H1 (cell line): ENCODE results near the gene TRAF3. TPM values are rescaled to one million over a fixed set of nuclear protein-coding genes. Genes with fewer than 3 reads are reported as not detected.

Source experiments
- CREB1 ChIP-seq: IDR thresholded peaks from 2 replicates; pipeline ENCODE4 v1.6.1; 2012; ENCODE audit warnings: inconsistent platforms
- CTBP2 ChIP-seq: IDR thresholded peaks from 2 replicates; pipeline ENCODE4 v1.7.0; 2011; ENCODE audit warnings: borderline replicate concordance, mild to moderate bottlenecking, moderate library complexity, mixed read lengths, low read length; ENCODE audit not compliant: insufficient read depth, insufficient read length
- FOSL1 ChIP-seq: IDR thresholded peaks from 2 replicates; pipeline ENCODE4 v1.6.1; 2011; ENCODE audit warnings: mild to moderate bottlenecking, low read depth, low read length, moderate library complexity; ENCODE audit not compliant: insufficient read depth
- JUND ChIP-seq: IDR thresholded peaks from 2 replicates; pipeline ENCODE4 v1.6.1; 2011; ENCODE audit warnings: mild to moderate bottlenecking, improper control_type of control experiment, low read length
- RFX5 ChIP-seq: IDR thresholded peaks from 2 replicates; pipeline ENCODE4 v1.6.1; 2011; ENCODE audit warnings: low read depth, low read length, improper control_type of control experiment, borderline replicate concordance
- SP4 ChIP-seq: IDR thresholded peaks from 2 replicates; pipeline ENCODE4 v1.6.1; 2012; ENCODE audit warnings: low read length, inconsistent platforms
- SUZ12 ChIP-seq: fragments of 200-600 bp; sonication (generic); IDR thresholded peaks from 2 replicates; pipeline ENCODE4 v1.6.1; 2012; ENCODE audit warnings: mild to moderate bottlenecking, inconsistent platforms, low read length, moderate library complexity, mixed read lengths
- polyA plus RNA-seq, 7 experiments: library from polyadenylated mRNA; depleted of rRNA in 3 of 7; stranded (reverse) in 5 of 7; unstranded in 2 of 7; fragments of >200 nt in 5 of 7; fragments of 200-250 nt in 2 of 7; gene quantifications; 1 replicate in 5 of 7; 2 replicates in 1 of 7; 4 replicates in 1 of 7; pipeline versions ENCODE4 v1.2.1 to v1.2.3, GENCODE V29; 2011 to 2013; ENCODE audit warnings: missing spikeins in 2 of 7, mixed read lengths in 2 of 7
- total RNA-seq: library from RNA; stranded (reverse); fragmentation: NEBNext Ultra II Directional; extraction: Animal tissue kit (Norgen Biotek cat#: 25700); gene quantifications from 2 replicates; pipeline ENCODE4 v1.2.1, GENCODE V29; 2021

The TRAF3 gene
- total and polyA plus RNA-seq, 2 of the 8 experiments (the other 6 are each of a cell fraction or from before 2014, with no cell fraction given) = 5.8 to 12.1 TPM

DNA sequence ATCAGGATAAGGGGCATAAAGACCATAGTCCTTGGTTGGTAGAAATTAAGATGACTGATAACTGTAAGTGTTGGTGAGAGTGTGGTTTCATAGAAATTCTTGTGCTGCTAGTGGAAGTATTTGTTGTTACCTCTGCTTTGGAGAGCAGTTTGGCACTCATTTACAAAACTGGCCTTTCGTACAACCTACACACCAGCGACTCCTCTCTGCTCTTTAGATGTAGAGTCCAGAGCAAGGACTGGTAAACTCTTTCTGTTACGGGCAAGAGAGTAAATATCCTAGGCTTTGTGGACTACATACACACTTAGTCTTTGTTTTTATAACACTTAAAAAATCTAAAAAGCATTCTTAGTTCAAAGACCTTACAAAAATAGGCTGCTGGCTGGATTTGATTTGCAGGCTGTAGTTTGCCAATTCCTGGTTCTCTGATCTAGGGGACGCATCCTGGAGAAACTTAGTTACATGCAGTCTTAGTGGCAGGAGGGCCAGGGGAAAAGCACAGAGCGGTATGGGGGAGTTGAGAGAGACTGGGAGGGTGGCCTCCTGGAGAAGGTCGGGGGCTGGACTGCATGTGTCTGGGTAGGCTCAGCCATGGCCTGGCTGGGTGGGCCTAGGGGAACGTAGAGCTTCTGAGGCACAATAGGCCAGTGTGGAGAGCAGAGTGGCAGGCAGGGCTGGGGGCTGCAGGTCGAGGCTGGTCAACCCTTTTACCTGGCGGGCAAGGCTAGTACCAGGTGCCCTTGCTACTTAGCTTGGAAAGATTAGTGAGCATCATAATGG, 89.9 kb downstream of the TRAF3 start (continued):
- no peak for TF ChIP-seq JUND
- no peak for TF ChIP-seq CREB1
- no peak for TF ChIP-seq RFX5
- no peak for TF ChIP-seq SUZ12
- TF ChIP-seq FOSL1 = no peak
- no peak for TF ChIP-seq SP4
- no peak for TF ChIP-seq CTBP2
